Esophagus mucosa (tissue), 1 donor: ENCODE results near the gene RNF141. TPM values are rescaled to one million over a fixed set of nuclear protein-coding genes. Genes with fewer than 3 reads are reported as not detected.

Experiments used
- ATAC-seq: fragments of 200-7000 bp; cut with Tn5 transposase; one replicate; pipeline ENCODE4 v1.9.1; 2020
- total RNA-seq: library from RNA; stranded (reverse); gene quantifications from one replicate; pipeline ENCODE4 v1.2.4, GENCODE V29; 2023
- donor health status: DM: yes; HTN: yes; CAD: no.

Gene RNF141
- total RNA-seq, result 69.5 TPM

GRCh38 chr11:10540915-10541560 lies at the start of gene RNF141:
RNF141 (minus strand) TSS chr11:10541187; CDS start chr11:10534158, 7,029 bp downstream.
- peak; percentile 99 for ATAC-seq

GRCh38 chr11:10590218-10590915 lies 49.4 kb upstream of the RNF141 start:
- no peak for ATAC-seq

- ATAC-seq, result peak; percentile 65
Measured at GRCh38 chr11:10588904-10589303, 47.9 kb upstream of the RNF141 start.

GRCh38 chr11:10587995-10588394 lies 47.0 kb upstream of the RNF141 start:
- no peak for ATAC-seq

- no peak for ATAC-seq
Measured at GRCh38 chr11:10587388-10587787, 46.4 kb upstream of the RNF141 start.

GRCh38 chr11:10584071-10584501 lies 43.1 kb upstream of the RNF141 start:
- ATAC-seq, result no peak

- ATAC-seq, result peak; percentile 70
Measured at GRCh38 chr11:10581481-10582019, 40.6 kb upstream of the RNF141 start.

- ATAC-seq, result no peak
Measured at GRCh38 chr11:10580623-10581022, 39.6 kb upstream of the RNF141 start.

GRCh38 chr11:10579700-10580099 lies 38.7 kb upstream of the RNF141 start:
- ATAC-seq, result no peak

GRCh38 chr11:10576035-10576398 lies 35.0 kb upstream of the RNF141 start:
- no peak for ATAC-seq

- no peak for ATAC-seq
Measured at GRCh38 chr11:10575346-10576034, 34.5 kb upstream of the RNF141 start.

- peak; percentile 14 for ATAC-seq
Measured at GRCh38 chr11:10573556-10573955, 32.6 kb upstream of the RNF141 start.

- peak; percentile 36 for ATAC-seq
Measured at GRCh38 chr11:10573028-10573427, 32.0 kb upstream of the RNF141 start.

- ATAC-seq, result no peak
Measured at GRCh38 chr11:10572533-10572932, 31.5 kb upstream of the RNF141 start.

GRCh38 chr11:10568486-10568941 lies 27.5 kb upstream of the RNF141 start, which contains the start of gene LYVE1:
LYVE1 (minus strand) TSS chr11:10568665; CDS start chr11:10568532, 133 bp downstream.
- ATAC-seq, result peak; percentile 17

GRCh38 chr11:10567446-10567845 lies 26.5 kb upstream of the RNF141 start:
- no peak for ATAC-seq

GRCh38 chr11:10566257-10566957 lies 25.4 kb upstream of the RNF141 start:
- no peak for ATAC-seq

GRCh38 chr11:10565493-10565892 lies 24.5 kb upstream of the RNF141 start:
- ATAC-seq, result no peak

GRCh38 chr11:10564696-10565318 lies 23.8 kb upstream of the RNF141 start:
- ATAC-seq, result no peak

- no peak for ATAC-seq
Measured at GRCh38 chr11:10564030-10564429, 23.0 kb upstream of the RNF141 start.

GRCh38 chr11:10561947-10562346 lies 21.0 kb upstream of the RNF141 start:
- ATAC-seq, result peak; percentile 56
